Fibroblast of lung (primary cell): ENCODE measurements around the gene CCP110. TPM values are rescaled to one million over a fixed set of nuclear protein-coding genes. Genes with fewer than 3 reads are reported as not detected.

ENCODE experiments used
- DNase-seq, 2 donors: peaks; one replicate each; pipeline versions ENCODE4 v3.0.0 to v3.0.0-alpha.2; 2010; ENCODE audit warnings: low read depth in 2 of 2
- H2AFZ ChIP-seq: 2 replicates; pipeline ENCODE4 v1.5.1; 2012; ENCODE audit warnings: low read length, control low read depth, inconsistent platforms
- H3K27ac ChIP-seq: 2 replicates; pipeline ENCODE4 v1.5.1; 2011; ENCODE audit warnings: low read length, control low read depth; ENCODE audit not compliant: insufficient read depth
- H3K27me3 ChIP-seq: 2 replicates; pipeline ENCODE4 v1.5.1; 2011; ENCODE audit warnings: mild to moderate bottlenecking, low read length; ENCODE audit not compliant: control insufficient read depth, insufficient read depth
- H3K36me3 ChIP-seq: 2 replicates; pipeline ENCODE4 v1.5.1; 2011; ENCODE audit warnings: low read length; ENCODE audit not compliant: control insufficient read depth, insufficient read depth
- H3K4me1 ChIP-seq: 2 replicates; pipeline ENCODE4 v1.5.1; 2011; ENCODE audit warnings: low read length; ENCODE audit not compliant: control insufficient read depth, insufficient read depth; ENCODE audit errors: extremely low read depth
- H3K4me2 ChIP-seq: 2 replicates; pipeline ENCODE4 v1.5.1; 2011; ENCODE audit warnings: low read length, control low read depth; ENCODE audit not compliant: insufficient read depth; ENCODE audit errors: extremely low read depth
- H3K4me3 ChIP-seq, 4 experiments: fragments of 200-600 bp in 1 of 4; sonication (generic) in 1 of 4; replicated peaks in 1 of 4; 2 replicates each; pipeline ENCODE4 v1.5.1; 2011 to 2016; ENCODE audit warnings: low read length in 4 of 4, low read depth in 3 of 4, mild to moderate bottlenecking in 3 of 4, control low read depth in 2 of 4, inconsistent platforms in 1 of 4, mixed read lengths in 1 of 4; ENCODE audit not compliant: insufficient read depth in 1 of 4; ENCODE audit errors: control extremely low read depth in 1 of 4
- H3K79me2 ChIP-seq: 2 replicates; pipeline ENCODE4 v1.5.1; 2012; ENCODE audit warnings: mild to moderate bottlenecking, low read length, inconsistent platforms; ENCODE audit not compliant: control insufficient read depth, insufficient read depth
- H3K9ac ChIP-seq: 2 replicates; pipeline ENCODE4 v1.5.1; 2011; ENCODE audit warnings: mild to moderate bottlenecking, low read length, control low read depth; ENCODE audit not compliant: insufficient read depth
- H3K9me3 ChIP-seq: 2 replicates; pipeline ENCODE4 v1.5.1; 2012; ENCODE audit warnings: low read depth, low read length; ENCODE audit not compliant: control insufficient read depth, insufficient read depth
- H4K20me1 ChIP-seq: 2 replicates; pipeline ENCODE4 v1.5.1; 2011; ENCODE audit warnings: low read length; ENCODE audit not compliant: control insufficient read depth, insufficient read depth; ENCODE audit errors: extremely low read depth
- EZH2 ChIP-seq: IDR thresholded peaks from 2 replicates; pipeline ENCODE4 v1.5.1; 2012; ENCODE audit warnings: low read length, control low read depth, mild to moderate bottlenecking; ENCODE audit errors: missing control alignments
- polyA plus RNA-seq, 2 donors: library from polyadenylated mRNA; depleted of rRNA in 1 of 2; stranded (reverse) in 1 of 2; unstranded in 1 of 2; fragments of >200 nt; gene quantifications; 2 replicates each; pipeline ENCODE4 v1.2.1, GENCODE V29; 2011 to 2012; ENCODE audit warnings: missing spikeins in 1 of 2
- total RNA-seq: library from RNA; depleted of rRNA; stranded (reverse); fragments of >200 nt; gene quantifications from 2 replicates; pipeline ENCODE4 v1.2.1, GENCODE V29; 2014
- TF ChIP-seq, protein P1 (sequence below), 2 donors: IDR thresholded peaks in 1 of 2; conservative IDR thresholded peaks in 1 of 2; 1 replicate in 1 of 2; 2 replicates in 1 of 2; pipeline ENCODE4 v1.5.1; 2011 to 2012; ENCODE audit warnings: low read length in 2 of 2, control low read depth in 1 of 2, inconsistent platforms in 1 of 2, low read depth in 1 of 2, mild to moderate bottlenecking in 1 of 2

The CCP110 gene
- total and polyA plus RNA-seq, 2 donors (not counting 1 experiment from before 2014, with no cell fraction given) = 8.8 to 14.0 TPM

- Histone ChIP-seq H3K4me3 (no peak overlapping the region), H3K36me3 (peaks cover 2% of the 10 kb centered on the region), H3K79me2 (no peaks in the 10 kb centered on the region), H3K4me1 (no peaks in the 10 kb centered on the region), H3K27ac (no peak overlapping the region), H3K9me3 (no peaks in the 10 kb centered on the region), H3K9ac (no peak overlapping the region), H3K27me3 (no peaks in the 10 kb centered on the region), H3K4me2 (no peak overlapping the region), H2AFZ (no peak overlapping the region), H4K20me1 (no peaks in the 10 kb centered on the region)
- DNase-seq = no peak
- TF ChIP-seq EZH2 = no peak
- TF ChIP-seq, protein P1, sequence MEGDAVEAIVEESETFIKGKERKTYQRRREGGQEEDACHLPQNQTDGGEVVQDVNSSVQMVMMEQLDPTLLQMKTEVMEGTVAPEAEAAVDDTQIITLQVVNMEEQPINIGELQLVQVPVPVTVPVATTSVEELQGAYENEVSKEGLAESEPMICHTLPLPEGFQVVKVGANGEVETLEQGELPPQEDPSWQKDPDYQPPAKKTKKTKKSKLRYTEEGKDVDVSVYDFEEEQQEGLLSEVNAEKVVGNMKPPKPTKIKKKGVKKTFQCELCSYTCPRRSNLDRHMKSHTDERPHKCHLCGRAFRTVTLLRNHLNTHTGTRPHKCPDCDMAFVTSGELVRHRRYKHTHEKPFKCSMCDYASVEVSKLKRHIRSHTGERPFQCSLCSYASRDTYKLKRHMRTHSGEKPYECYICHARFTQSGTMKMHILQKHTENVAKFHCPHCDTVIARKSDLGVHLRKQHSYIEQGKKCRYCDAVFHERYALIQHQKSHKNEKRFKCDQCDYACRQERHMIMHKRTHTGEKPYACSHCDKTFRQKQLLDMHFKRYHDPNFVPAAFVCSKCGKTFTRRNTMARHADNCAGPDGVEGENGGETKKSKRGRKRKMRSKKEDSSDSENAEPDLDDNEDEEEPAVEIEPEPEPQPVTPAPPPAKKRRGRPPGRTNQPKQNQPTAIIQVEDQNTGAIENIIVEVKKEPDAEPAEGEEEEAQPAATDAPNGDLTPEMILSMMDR (conservative IDR thresholded peaks at IDR 0.05 in 1 of 2, IDR thresholded peaks at IDR 0.05 in 1 of 2; ENCODE audit: low read depth in 1 of 2, low read length in 2 of 2) = no peak
Measured at GRCh38 chr16:19598805-19599510, 75.2 kb downstream of the CCP110 start.

DNA sequence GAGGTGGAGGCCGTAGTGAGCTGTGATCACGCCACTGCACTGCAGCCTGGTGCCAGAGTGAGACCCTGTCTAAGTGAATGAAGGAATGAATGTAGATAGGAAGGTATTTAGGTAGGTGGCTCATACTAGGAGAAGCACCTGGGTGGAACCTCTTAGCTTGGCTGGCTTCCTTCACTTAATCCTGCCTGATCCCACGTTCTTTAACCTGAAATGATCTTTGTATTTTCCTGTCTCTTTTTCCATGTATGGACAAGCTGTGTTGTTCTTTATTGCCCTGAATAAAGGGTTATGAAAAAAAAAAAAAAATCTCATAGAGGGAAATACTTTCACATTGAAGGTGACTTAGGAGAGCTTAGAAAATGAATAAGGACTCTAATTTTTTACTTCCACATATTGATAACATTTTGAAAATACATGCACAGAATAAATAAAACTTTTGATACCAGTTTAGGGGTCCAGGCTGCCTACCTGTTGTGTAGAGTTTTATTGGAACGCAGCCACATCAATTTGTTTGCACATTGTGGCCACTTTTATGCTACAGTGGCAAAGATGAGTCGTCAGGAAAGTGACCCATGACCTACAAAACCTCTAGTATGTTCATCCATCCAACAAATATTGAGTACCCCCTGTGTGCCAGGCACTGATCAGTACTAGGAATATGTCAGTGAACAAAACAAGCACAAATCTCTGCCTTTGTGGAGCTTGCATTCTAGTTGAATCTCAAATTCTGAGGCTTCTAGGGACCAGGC lies 76.4 kb downstream of the CCP110 start:
- TF ChIP-seq, protein P1 (conservative IDR thresholded peaks at IDR 0.05 in 1 of 2, IDR thresholded peaks at IDR 0.05 in 1 of 2; ENCODE audit: low read depth in 1 of 2, low read length in 2 of 2) = no peak
- no peak for TF ChIP-seq EZH2
- H2AFZ ChIP-seq = no peak overlapping the region
- H3K4me1 ChIP-seq = no peaks in the 10 kb centered on the region
- no peaks in the 10 kb centered on the region for H3K9me3 ChIP-seq
- H3K36me3 ChIP-seq = peaks cover 2% of the 10 kb centered on the region
- no peak overlapping the region for H3K4me2 ChIP-seq
- H3K79me2 ChIP-seq = no peaks in the 10 kb centered on the region
- no peak overlapping the region for H3K27ac ChIP-seq
- H3K27me3 ChIP-seq = no peaks in the 10 kb centered on the region
- H3K4me3 ChIP-seq = no peak overlapping the region
- no peak overlapping the region for H3K9ac ChIP-seq
- no peak for DNase-seq
- no peaks in the 10 kb centered on the region for H4K20me1 ChIP-seq

DNA sequence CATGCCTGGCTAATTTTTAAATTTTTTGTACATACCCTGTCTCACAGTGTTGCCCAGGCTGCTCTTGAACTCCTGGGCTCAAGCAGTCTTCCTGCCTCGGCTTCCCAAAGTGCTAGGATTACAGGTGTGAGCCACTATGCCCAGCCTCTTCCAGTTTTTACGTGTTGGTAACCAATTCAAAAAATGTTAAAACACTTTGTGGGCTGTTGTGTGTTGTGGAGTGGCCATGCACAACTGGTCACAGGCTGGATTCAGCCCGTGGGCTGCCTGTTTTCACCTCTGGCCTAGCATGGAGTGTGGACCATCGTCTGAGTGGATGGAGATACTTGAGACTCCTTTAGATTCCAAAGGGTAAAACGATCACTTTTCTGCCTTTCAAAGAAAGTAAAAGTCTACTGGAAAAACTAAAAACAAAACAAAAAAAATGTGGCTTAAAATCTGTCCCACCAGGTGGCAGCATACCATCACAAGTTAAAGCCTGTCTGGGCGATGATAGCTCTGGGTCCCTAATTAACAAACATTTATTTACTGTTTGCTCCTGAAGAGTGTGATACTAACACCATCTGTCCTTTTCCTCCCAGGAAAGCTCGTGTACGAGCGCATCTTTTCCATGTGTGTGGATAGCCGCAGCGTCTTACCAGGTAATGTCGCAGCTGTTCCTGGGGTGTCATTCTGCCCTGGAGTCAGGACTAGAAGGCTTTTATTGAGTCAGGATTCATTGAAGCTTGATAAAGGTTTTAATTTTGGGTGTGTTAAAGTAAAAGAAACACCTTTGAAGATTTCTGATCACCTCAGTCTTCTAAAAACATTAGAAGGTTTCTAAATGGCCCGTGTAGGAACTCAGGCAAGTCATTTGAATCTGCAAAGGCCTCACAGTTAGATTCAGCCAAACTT lies 77.6 kb downstream of the CCP110 start:
- Histone ChIP-seq H2AFZ (no peak overlapping the region), H3K27ac (no peak overlapping the region), H3K9ac (no peak overlapping the region), H3K27me3 (no peaks in the 10 kb centered on the region), H3K4me3 (no peak overlapping the region), H3K36me3 (peaks cover 2% of the 10 kb centered on the region), H3K4me2 (no peak overlapping the region), H4K20me1 (no peaks in the 10 kb centered on the region), H3K9me3 (no peaks in the 10 kb centered on the region), H3K4me1 (no peaks in the 10 kb centered on the region), H3K79me2 (no peaks in the 10 kb centered on the region)
- TF ChIP-seq, protein P1 (conservative IDR thresholded peaks at IDR 0.05 in 1 of 2, IDR thresholded peaks at IDR 0.05 in 1 of 2; ENCODE audit: low read depth in 1 of 2, low read length in 2 of 2) = peak; percentile 61 to 62
- no peak for TF ChIP-seq EZH2
- peak; percentile 18 to 59 for DNase-seq
